ENCODE measurements around the gene ASB3.

Gene ASB3

GRCh38 chr2:53755121-53755520 lies 31.6 kb downstream of the ASB3 start:
- H3K4me3 ChIP-seq (ENCODE audit: low read depth, low read length) = no peak overlapping the region
- DNase-seq (ENCODE audit: low read depth) = no peak
- TF ChIP-seq MYC (IDR thresholded peaks at IDR 0.05; ENCODE audit: low read depth, low read length) (no peak), MAX (IDR thresholded peaks at IDR 0.05; ENCODE audit: low read depth, low read length) (no peak), CTCF (IDR thresholded peaks at IDR 0.05; ENCODE audit: low read depth, low read length) (no peak), POLR2A (IDR thresholded peaks at IDR 0.05; ENCODE audit: extremely low read depth, insufficient read length) (no peak)

- DNase-seq (ENCODE audit: low read depth) = no peak
- no peak for TF ChIP-seq POLR2A (IDR thresholded peaks at IDR 0.05; ENCODE audit: extremely low read depth, insufficient read length)
These were observed 33.7 kb downstream of the ASB3 start for GRCh38 chr2:53753041-53753440.

GRCh38 chr2:53752385-53752784 lies 34.4 kb downstream of the ASB3 start:
- H3K4me3 ChIP-seq (ENCODE audit: low read depth, low read length) = no peak overlapping the region
- TF ChIP-seq MAX (IDR thresholded peaks at IDR 0.05; ENCODE audit: low read depth, low read length) = no peak
- no peak for TF ChIP-seq MYC (IDR thresholded peaks at IDR 0.05; ENCODE audit: low read depth, low read length)
- TF ChIP-seq CTCF (IDR thresholded peaks at IDR 0.05; ENCODE audit: low read depth, low read length) = no peak
- TF ChIP-seq POLR2A (IDR thresholded peaks at IDR 0.05; ENCODE audit: extremely low read depth, insufficient read length) = no peak
- DNase-seq (ENCODE audit: low read depth) = no peak

More at GRCh38 chr2:53753041-53753440, 33.7 kb downstream of the ASB3 start:
- no peak overlapping the region for H3K4me3 ChIP-seq (ENCODE audit: low read depth, low read length)

GRCh38 chr2:53751728-53752127 lies 35.0 kb downstream of the ASB3 start:
- no peak overlapping the region for H3K4me3 ChIP-seq (ENCODE audit: low read depth, low read length)
- DNase-seq (ENCODE audit: low read depth) = no peak
- TF ChIP-seq MYC (IDR thresholded peaks at IDR 0.05; ENCODE audit: low read depth, low read length) = no peak
- no peak for TF ChIP-seq POLR2A (IDR thresholded peaks at IDR 0.05; ENCODE audit: extremely low read depth, insufficient read length)
- no peak for TF ChIP-seq MAX (IDR thresholded peaks at IDR 0.05; ENCODE audit: low read depth, low read length)
- TF ChIP-seq CTCF (IDR thresholded peaks at IDR 0.05; ENCODE audit: low read depth, low read length) = no peak

GRCh38 chr2:53750041-53750768 lies 36.5 kb downstream of the ASB3 start:
- TF ChIP-seq POLR2A (IDR thresholded peaks at IDR 0.05; ENCODE audit: extremely low read depth, insufficient read length) (no peak), CTCF (IDR thresholded peaks at IDR 0.05; ENCODE audit: low read depth, low read length) (no peak), MAX (IDR thresholded peaks at IDR 0.05; ENCODE audit: low read depth, low read length) (no peak), MYC (IDR thresholded peaks at IDR 0.05; ENCODE audit: low read depth, low read length) (no peak)

GRCh38 chr2:53744395-53745065 lies 42.2 kb downstream of the ASB3 start:
- H3K4me3 ChIP-seq (ENCODE audit: low read depth, low read length) = no peak overlapping the region
- DNase-seq (ENCODE audit: low read depth) = no peak
- TF ChIP-seq MAX (IDR thresholded peaks at IDR 0.05; ENCODE audit: low read depth, low read length) = no peak
- no peak for TF ChIP-seq CTCF (IDR thresholded peaks at IDR 0.05; ENCODE audit: low read depth, low read length)
- TF ChIP-seq POLR2A (IDR thresholded peaks at IDR 0.05; ENCODE audit: extremely low read depth, insufficient read length) = no peak
- TF ChIP-seq MYC (IDR thresholded peaks at IDR 0.05; ENCODE audit: low read depth, low read length) = no peak

More at GRCh38 chr2:53750041-53750768, 36.5 kb downstream of the ASB3 start:
- H3K4me3 ChIP-seq (ENCODE audit: low read depth, low read length) = no peak overlapping the region
- no peak for DNase-seq (ENCODE audit: low read depth)

Data from NB4 (cell line).